ENCODE results near the gene CDCA5.
A peak's percentile ranks its signal among the peaks of the same experiment; 100 is the strongest.

CDCA5 gene

GRCh38 chr11:65060913-65061408 is 22.9 kb downstream of the CDCA5 start:
- no peak overlapping the region for H3K4me3 ChIP-seq (ENCODE audit: low read length)
- DNase-seq (ENCODE audit: low read depth): peak; percentile 26
- peak; percentile 19 for TF ChIP-seq CTCF (IDR thresholded peaks at IDR 0.05; ENCODE audit: insufficient read depth, low read depth, low read length, missing control alignments)

- H3K4me3 ChIP-seq (ENCODE audit: low read length): no peak overlapping the region
- TF ChIP-seq CTCF (IDR thresholded peaks at IDR 0.05; ENCODE audit: insufficient read depth, low read depth, low read length, missing control alignments): no peak
- DNase-seq (ENCODE audit: low read depth): no peak
Measured at GRCh38 chr11:65059959-65060824, 23.6 kb downstream of the CDCA5 start.

- no peak overlapping the region for H3K4me3 ChIP-seq (ENCODE audit: low read length)
- no peak for TF ChIP-seq CTCF (IDR thresholded peaks at IDR 0.05; ENCODE audit: insufficient read depth, low read depth, low read length, missing control alignments)
- no peak for DNase-seq (ENCODE audit: low read depth)
Measured at GRCh38 chr11:65059523-65059922, 24.3 kb downstream of the CDCA5 start.

- TF ChIP-seq CTCF (IDR thresholded peaks at IDR 0.05; ENCODE audit: insufficient read depth, low read depth, low read length, missing control alignments): no peak
- H3K4me3 ChIP-seq (ENCODE audit: low read length): no peak within 1 kb of the TSS
- no peak for DNase-seq (ENCODE audit: low read depth)
Measured at GRCh38 chr11:65058419-65059054, 25.3 kb downstream of the CDCA5 start, which contains the start of gene NAALADL1. Gene NAALADL1 (minus strand): TSS chr11:65058553. CDS start chr11:65058521, 32 bp downstream.

GRCh38 chr11:65058012-65058411 is 25.8 kb downstream of the CDCA5 start:
- TF ChIP-seq CTCF (IDR thresholded peaks at IDR 0.05; ENCODE audit: insufficient read depth, low read depth, low read length, missing control alignments): no peak

GRCh38 chr11:65057526-65057925 is 26.3 kb downstream of the CDCA5 start:
- TF ChIP-seq CTCF (IDR thresholded peaks at IDR 0.05; ENCODE audit: insufficient read depth, low read depth, low read length, missing control alignments): no peak
- no peak for DNase-seq (ENCODE audit: low read depth)
- no peak overlapping the region for H3K4me3 ChIP-seq (ENCODE audit: low read length)

More at GRCh38 chr11:65058012-65058411, 25.8 kb downstream of the CDCA5 start:
- no peak overlapping the region for H3K4me3 ChIP-seq (ENCODE audit: low read length)
- DNase-seq (ENCODE audit: low read depth): no peak
